SK-N-SH (cell line): ENCODE measurements around the gene MED29. TPM values are rescaled to one million over a fixed set of nuclear protein-coding genes. Genes with fewer than 3 reads are reported as not detected.

ENCODE experiments used
- CTCF ChIA-PET: fragments of 300-600, 350-600 bp; formaldehyde crosslinking; extraction: SDS; loops from one replicate; lab custom pipeline; 2021; lab: Yijun Ruan, JAX
- POLR2A ChIA-PET: fragments of 350-600 bp; sonication (Branson Sonifier 250); formaldehyde crosslinking; extraction: SDS; loops from one replicate; lab custom pipeline; 2020; ENCODE audit warnings: antibody characterized with exemption, inconsistent platforms; lab: Yijun Ruan, JAX
- DNase-seq: peaks from one replicate; pipeline ENCODE4 v3.0.0; 2012
- H2AFZ ChIP-seq: fragments of 200-600 bp; sonication (generic); 2 replicates; pipeline ENCODE4 v1.8.1; 2016; ENCODE audit warnings: antibody characterized with exemption, mild to moderate bottlenecking, low read depth
- H3F3A ChIP-seq: fragments of 200-600 bp; sonication (generic); replicated peaks from 2 replicates; pipeline ENCODE3; 2016; ENCODE audit warnings: antibody characterized with exemption, mild to moderate bottlenecking; ENCODE audit not compliant: insufficient read depth
- H3K27ac ChIP-seq, 2 experiments: fragments of 200-500 bp in 1 of 2; fragments of 200-600 bp in 1 of 2; sonication (Bioruptor generic) in 1 of 2; sonication (generic), shearing (Covaris generic) in 1 of 2; 2 replicates each; pipeline versions ENCODE4 v1.5.1 to v1.6.1; 2014 to 2016; ENCODE audit warnings: low read depth in 2 of 2, inconsistent platforms in 1 of 2, low read length in 1 of 2, mild to moderate bottlenecking in 1 of 2, mixed read lengths in 1 of 2
- H3K27me3 ChIP-seq: fragments of 200-600 bp; sonication (generic), shearing (Covaris generic); 2 replicates; pipeline ENCODE4 v1.6.1; 2016; ENCODE audit warnings: mixed run types; ENCODE audit not compliant: insufficient read depth
- H3K36me3 ChIP-seq, 2 experiments: fragments of 200-500 bp in 1 of 2; fragments of 200-600 bp in 1 of 2; sonication (Bioruptor generic) in 1 of 2; sonication (generic) in 1 of 2; replicated peaks in 1 of 2; 2 replicates each; pipeline versions ENCODE3 to v1.5.1; 2014 to 2016; ENCODE audit warnings: low read length in 1 of 2, mild to moderate bottlenecking in 1 of 2; ENCODE audit not compliant: insufficient read depth in 2 of 2, control insufficient read depth in 1 of 2
- H3K4me1 ChIP-seq, 2 experiments: fragments of 200-500 bp in 1 of 2; fragments of 200-600 bp in 1 of 2; sonication (Bioruptor generic) in 1 of 2; sonication (generic), shearing (Covaris generic) in 1 of 2; 2 replicates each; pipeline versions ENCODE4 v1.5.1 to v1.6.1; 2014 to 2016; ENCODE audit warnings: low read depth in 1 of 2, low read length in 1 of 2, mixed run types in 1 of 2; ENCODE audit not compliant: insufficient read depth in 2 of 2, control insufficient read depth in 1 of 2
- H3K4me2 ChIP-seq: fragments of 200-600 bp; sonication (generic), shearing (Covaris generic); 2 replicates; pipeline ENCODE4 v1.6.1; 2017; ENCODE audit warnings: mixed run types
- H3K4me3 ChIP-seq, 2 experiments: fragments of 200-500 bp in 1 of 2; fragments of 200-600 bp in 1 of 2; sonication (Bioruptor generic) in 1 of 2; sonication (generic), shearing (Covaris generic) in 1 of 2; 2 replicates each; pipeline versions ENCODE4 v1.5.1 to v1.8.1; 2014 to 2016; ENCODE audit warnings: low read depth in 2 of 2, inconsistent platforms in 1 of 2, low read length in 1 of 2, mild to moderate bottlenecking in 1 of 2, mixed read lengths in 1 of 2, moderate library complexity in 1 of 2
- H3K79me2 ChIP-seq: fragments of 200-600 bp; sonication (generic); 2 replicates; pipeline ENCODE4 v1.8.1; 2017; ENCODE audit warnings: mild to moderate bottlenecking; ENCODE audit not compliant: insufficient read depth
- H3K9ac ChIP-seq: fragments of 200-600 bp; sonication (generic); 2 replicates; pipeline ENCODE4 v1.6.1; 2017; ENCODE audit warnings: mixed run types
- H3K9me2 ChIP-seq: fragments of 200-600 bp; sonication (generic); 2 replicates; pipeline ENCODE4 v1.6.1; 2017; ENCODE audit warnings: mixed run types
- H3K9me3 ChIP-seq: fragments of 200-600 bp; sonication (generic); 2 replicates; pipeline ENCODE4 v1.6.1; 2017; ENCODE audit warnings: mixed run types, mild to moderate bottlenecking, moderate library complexity
- H4K20me1 ChIP-seq: fragments of 200-600 bp; sonication (generic); 2 replicates; pipeline ENCODE4 v1.6.1; 2017; ENCODE audit warnings: mild to moderate bottlenecking, mixed run types; ENCODE audit not compliant: insufficient read depth
- CHD2 ChIP-seq: fragments of 150-350 bp; IDR thresholded peaks from 2 replicates; pipeline ENCODE4 v1.6.1; 2018; ENCODE audit warnings: low read length; ENCODE audit not compliant: partially characterized antibody
- FOSL2 ChIP-seq: IDR thresholded peaks from 2 replicates; pipeline ENCODE4 v1.4.0; 2012; ENCODE audit warnings: low read depth, mild to moderate bottlenecking, moderate library complexity, borderline replicate concordance
- FOXM1 ChIP-seq: IDR thresholded peaks from 2 replicates; pipeline ENCODE4 v1.4.0; 2012; ENCODE audit warnings: low read depth, mild to moderate bottlenecking
- GATA2 ChIP-seq: sonication (generic); formaldehyde crosslinking; IDR thresholded peaks from 2 replicates; pipeline ENCODE4 v1.5.0; 2020; ENCODE audit warnings: mild to moderate bottlenecking, missing genetic modification reagents
- JUND ChIP-seq: IDR thresholded peaks from 2 replicates; pipeline ENCODE4 v1.4.0; 2012
- MEF2A ChIP-seq: IDR thresholded peaks from 2 replicates; pipeline ENCODE4 v1.4.0; 2012; ENCODE audit warnings: low read depth, borderline replicate concordance
- MXI1 ChIP-seq: IDR thresholded peaks from 2 replicates; pipeline ENCODE4 v1.6.1; 2012; ENCODE audit warnings: mild to moderate bottlenecking, low read depth, low read length, improper control_type of control experiment
- NFIC ChIP-seq: IDR thresholded peaks from 2 replicates; pipeline ENCODE4 v1.4.0; 2012; ENCODE audit warnings: borderline replicate concordance
- POLR2AphosphoS5 ChIP-seq: IDR thresholded peaks from 2 replicates; pipeline ENCODE4 v1.6.1; 2012; ENCODE audit warnings: low read depth, low read length
- RAD21 ChIP-seq: IDR thresholded peaks from 2 replicates; pipeline ENCODE4 v1.6.1; 2012; ENCODE audit warnings: mild to moderate bottlenecking, low read length
- TCF12 ChIP-seq: IDR thresholded peaks from 2 replicates; pipeline ENCODE4 v1.4.0; 2012
- WGBS: methylation state at CpG from one replicate; pipeline ENCODE4 v1.1.6; 2017; ENCODE audit warnings: low lambda C conversion rate; 5-methylcytosine and 5-hydroxymethylcytosine counted together
- polyA plus RNA-seq, 3 experiments: library from polyadenylated mRNA; depleted of rRNA; stranded (reverse); fragments of >200 nt; gene quantifications; 2 replicates each; pipeline ENCODE4 v1.2.3, GENCODE V29; 2012
- TF ChIP-seq, protein P1 (sequence below): IDR thresholded peaks from 2 replicates; pipeline ENCODE4 v1.4.0; 2012; ENCODE audit warnings: low read depth, borderline replicate concordance
- TF ChIP-seq, protein P2 (sequence below): fragments of 150-350 bp; IDR thresholded peaks from 2 replicates; pipeline ENCODE4 v1.6.1; 2016; ENCODE audit warnings: mild to moderate bottlenecking, low read depth, low read length
- TF ChIP-seq, protein P3 (sequence below): IDR thresholded peaks from 2 replicates; pipeline ENCODE4 v1.6.1; 2012; ENCODE audit warnings: mild to moderate bottlenecking, low read depth, low read length, moderate library complexity
- TF ChIP-seq, protein P4 (sequence below): IDR thresholded peaks from 2 replicates; pipeline ENCODE4 v1.4.0; 2012; ENCODE audit warnings: low read depth
- TF ChIP-seq, protein P5 (sequence below): fragments of 150-350 bp; IDR thresholded peaks from 2 replicates; pipeline ENCODE4 v1.6.1; 2017; ENCODE audit warnings: antibody characterized with exemption, low read length, low read depth, borderline replicate concordance
- TF ChIP-seq, protein P6 (sequence below): IDR thresholded peaks from 2 replicates; pipeline ENCODE4 v1.4.0; 2012; ENCODE audit warnings: low read depth, borderline replicate concordance

Gene MED29
- polyA plus RNA-seq, 1 of the 3 experiments (the other 2 are of a cell fraction), result 32.0 TPM

DNA sequence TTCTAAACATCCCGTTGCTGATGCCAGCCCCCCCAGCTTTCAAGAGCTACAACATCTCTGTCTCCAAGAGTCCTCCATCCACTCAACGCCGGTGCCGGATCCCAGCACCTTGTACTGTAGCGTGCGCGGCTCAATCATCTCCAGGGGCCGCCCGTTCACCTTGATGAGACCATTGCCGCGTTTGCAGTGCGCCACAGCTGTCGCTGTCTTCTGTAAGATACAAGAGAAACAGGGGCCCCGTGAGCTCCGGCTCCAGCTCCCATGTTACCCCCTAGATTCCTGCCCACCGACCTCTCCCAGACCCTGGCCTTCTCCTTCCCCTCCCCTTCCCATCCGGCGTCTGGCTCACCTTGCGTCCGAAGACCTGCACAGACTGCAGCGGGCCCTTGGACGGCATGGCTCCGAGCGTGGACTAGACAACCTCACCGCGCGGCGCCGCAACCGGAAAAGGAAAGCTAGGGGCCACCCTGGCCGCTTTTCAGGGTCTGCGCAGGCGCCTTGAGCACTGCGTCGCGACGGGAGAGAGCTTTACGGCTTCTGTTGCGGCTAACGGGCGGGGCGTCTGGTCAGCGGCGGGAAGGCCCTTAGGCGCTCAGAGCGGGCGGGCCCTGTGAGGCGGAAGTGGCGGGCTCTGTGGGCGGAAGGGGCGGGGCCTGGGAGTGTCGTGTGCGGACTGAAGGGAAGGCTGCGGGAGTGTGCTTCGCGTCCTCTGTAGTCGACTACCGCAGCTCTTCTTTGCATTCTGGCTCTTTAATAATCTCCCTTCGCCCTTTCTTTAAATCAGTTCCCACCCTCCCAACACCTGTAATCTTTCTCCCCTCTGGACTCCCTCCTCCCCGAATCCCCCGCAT lies 44.5 kb downstream of the MED29 start, which contains the start of gene RPS16 (continued):
- TF ChIP-seq GATA2 (CRISPR knock-in tag), result no peak
- TF ChIP-seq MEF2A, result no peak
- TF ChIP-seq JUND, result no peak
- TF ChIP-seq POLR2AphosphoS5, result peak; percentile 99
- no peak; the same call in 1 of the 2 replicates for TF ChIP-seq TCF12
- no peak for TF ChIP-seq FOSL2
- no peak for TF ChIP-seq NFIC
- TF ChIP-seq, protein P1, sequence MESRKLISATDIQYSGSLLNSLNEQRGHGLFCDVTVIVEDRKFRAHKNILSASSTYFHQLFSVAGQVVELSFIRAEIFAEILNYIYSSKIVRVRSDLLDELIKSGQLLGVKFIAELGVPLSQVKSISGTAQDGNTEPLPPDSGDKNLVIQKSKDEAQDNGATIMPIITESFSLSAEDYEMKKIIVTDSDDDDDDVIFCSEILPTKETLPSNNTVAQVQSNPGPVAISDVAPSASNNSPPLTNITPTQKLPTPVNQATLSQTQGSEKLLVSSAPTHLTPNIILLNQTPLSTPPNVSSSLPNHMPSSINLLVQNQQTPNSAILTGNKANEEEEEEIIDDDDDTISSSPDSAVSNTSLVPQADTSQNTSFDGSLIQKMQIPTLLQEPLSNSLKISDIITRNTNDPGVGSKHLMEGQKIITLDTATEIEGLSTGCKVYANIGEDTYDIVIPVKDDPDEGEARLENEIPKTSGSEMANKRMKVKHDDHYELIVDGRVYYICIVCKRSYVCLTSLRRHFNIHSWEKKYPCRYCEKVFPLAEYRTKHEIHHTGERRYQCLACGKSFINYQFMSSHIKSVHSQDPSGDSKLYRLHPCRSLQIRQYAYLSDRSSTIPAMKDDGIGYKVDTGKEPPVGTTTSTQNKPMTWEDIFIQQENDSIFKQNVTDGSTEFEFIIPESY, result no peak; the same call in 1 of the 2 replicates
- TF ChIP-seq, protein P2, sequence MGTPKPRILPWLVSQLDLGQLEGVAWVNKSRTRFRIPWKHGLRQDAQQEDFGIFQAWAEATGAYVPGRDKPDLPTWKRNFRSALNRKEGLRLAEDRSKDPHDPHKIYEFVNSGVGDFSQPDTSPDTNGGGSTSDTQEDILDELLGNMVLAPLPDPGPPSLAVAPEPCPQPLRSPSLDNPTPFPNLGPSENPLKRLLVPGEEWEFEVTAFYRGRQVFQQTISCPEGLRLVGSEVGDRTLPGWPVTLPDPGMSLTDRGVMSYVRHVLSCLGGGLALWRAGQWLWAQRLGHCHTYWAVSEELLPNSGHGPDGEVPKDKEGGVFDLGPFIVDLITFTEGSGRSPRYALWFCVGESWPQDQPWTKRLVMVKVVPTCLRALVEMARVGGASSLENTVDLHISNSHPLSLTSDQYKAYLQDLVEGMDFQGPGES, result no peak
- TF ChIP-seq CHD2, result peak; percentile 86
- TF ChIP-seq, all 33 proteins: peak for 16

DNA sequence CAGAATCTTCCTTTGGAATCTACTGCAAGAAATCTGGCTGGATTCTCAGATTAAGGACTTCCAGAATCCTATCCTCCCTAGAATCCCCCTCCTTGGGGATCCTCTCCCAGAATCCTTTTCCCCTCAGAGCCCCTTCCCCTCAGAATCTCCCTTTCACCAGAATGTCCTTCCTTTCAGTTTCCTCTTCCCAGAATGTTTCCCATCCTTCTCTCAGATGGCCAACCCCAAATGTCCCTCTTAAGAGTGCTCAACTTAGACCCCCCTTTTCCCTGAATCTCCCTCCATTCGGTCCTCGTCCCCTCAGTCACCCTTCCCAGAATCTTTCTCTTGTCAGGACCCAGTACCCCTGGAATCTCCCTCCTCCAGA lies 45.2 kb downstream of the MED29 start:
- no peaks in the 10 kb centered on the region for H3K27me3 ChIP-seq
- H3K4me2 ChIP-seq, result peak overlapping the region; percentile 92
- H4K20me1 ChIP-seq, result peaks cover 14% of the 10 kb centered on the region
- H3K4me1 ChIP-seq, result peaks cover 12 to 15% of the 10 kb centered on the region in 2 experiments; a peak in 2 of 4 replicates
- no peaks in the 10 kb centered on the region for H3K9me2 ChIP-seq
- peaks cover 21 to 33% of the 10 kb centered on the region in 2 experiments for H3K36me3 ChIP-seq
- H3F3A ChIP-seq, result peaks cover 36% of the 10 kb centered on the region
- CTCF ChIA-PET, result interaction anchor here (0.7 to 3.4 kb wide), 9 partner anchors 9 to 115 kb away, joined by 3 to 18 read pairs (median 4); partner anchors contain the start of genes EID2, EID2B, PAF1 and PLEKHG2
- peak overlapping the region; percentile 85 to 92; a peak in 3 of 4 replicates for H3K27ac ChIP-seq
- H3K9me3 ChIP-seq, result no peaks in the 10 kb centered on the region
- DNase-seq, result no peak
- H3K4me3 ChIP-seq, result peak overlapping the region; percentile 67 to 68
- H2AFZ ChIP-seq, result no peak overlapping the region; the same call in 1 of the 2 replicates
- peak overlapping the region; percentile 87 for H3K9ac ChIP-seq
- 5% methylated on average over 2 of the region's 2 CpGs for WGBS
- POLR2A ChIA-PET, result interaction anchor here (0.6 to 1.7 kb wide), 22 partner anchors 9 to 1062 kb away, joined by 3 to 39 read pairs (median 7); partner anchors contain the start of genes EID2B, FBL, MED29 and PAF1
- H3K79me2 ChIP-seq, result peaks cover 25% of the 10 kb centered on the region
- TF ChIP-seq FOXM1, result no peak
- TF ChIP-seq, protein P3, sequence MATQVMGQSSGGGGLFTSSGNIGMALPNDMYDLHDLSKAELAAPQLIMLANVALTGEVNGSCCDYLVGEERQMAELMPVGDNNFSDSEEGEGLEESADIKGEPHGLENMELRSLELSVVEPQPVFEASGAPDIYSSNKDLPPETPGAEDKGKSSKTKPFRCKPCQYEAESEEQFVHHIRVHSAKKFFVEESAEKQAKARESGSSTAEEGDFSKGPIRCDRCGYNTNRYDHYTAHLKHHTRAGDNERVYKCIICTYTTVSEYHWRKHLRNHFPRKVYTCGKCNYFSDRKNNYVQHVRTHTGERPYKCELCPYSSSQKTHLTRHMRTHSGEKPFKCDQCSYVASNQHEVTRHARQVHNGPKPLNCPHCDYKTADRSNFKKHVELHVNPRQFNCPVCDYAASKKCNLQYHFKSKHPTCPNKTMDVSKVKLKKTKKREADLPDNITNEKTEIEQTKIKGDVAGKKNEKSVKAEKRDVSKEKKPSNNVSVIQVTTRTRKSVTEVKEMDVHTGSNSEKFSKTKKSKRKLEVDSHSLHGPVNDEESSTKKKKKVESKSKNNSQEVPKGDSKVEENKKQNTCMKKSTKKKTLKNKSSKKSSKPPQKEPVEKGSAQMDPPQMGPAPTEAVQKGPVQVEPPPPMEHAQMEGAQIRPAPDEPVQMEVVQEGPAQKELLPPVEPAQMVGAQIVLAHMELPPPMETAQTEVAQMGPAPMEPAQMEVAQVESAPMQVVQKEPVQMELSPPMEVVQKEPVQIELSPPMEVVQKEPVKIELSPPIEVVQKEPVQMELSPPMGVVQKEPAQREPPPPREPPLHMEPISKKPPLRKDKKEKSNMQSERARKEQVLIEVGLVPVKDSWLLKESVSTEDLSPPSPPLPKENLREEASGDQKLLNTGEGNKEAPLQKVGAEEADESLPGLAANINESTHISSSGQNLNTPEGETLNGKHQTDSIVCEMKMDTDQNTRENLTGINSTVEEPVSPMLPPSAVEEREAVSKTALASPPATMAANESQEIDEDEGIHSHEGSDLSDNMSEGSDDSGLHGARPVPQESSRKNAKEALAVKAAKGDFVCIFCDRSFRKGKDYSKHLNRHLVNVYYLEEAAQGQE, result no peak
- TF ChIP-seq, protein P4, sequence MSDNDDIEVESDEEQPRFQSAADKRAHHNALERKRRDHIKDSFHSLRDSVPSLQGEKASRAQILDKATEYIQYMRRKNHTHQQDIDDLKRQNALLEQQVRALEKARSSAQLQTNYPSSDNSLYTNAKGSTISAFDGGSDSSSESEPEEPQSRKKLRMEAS, result no peak
- TF ChIP-seq, protein P5, sequence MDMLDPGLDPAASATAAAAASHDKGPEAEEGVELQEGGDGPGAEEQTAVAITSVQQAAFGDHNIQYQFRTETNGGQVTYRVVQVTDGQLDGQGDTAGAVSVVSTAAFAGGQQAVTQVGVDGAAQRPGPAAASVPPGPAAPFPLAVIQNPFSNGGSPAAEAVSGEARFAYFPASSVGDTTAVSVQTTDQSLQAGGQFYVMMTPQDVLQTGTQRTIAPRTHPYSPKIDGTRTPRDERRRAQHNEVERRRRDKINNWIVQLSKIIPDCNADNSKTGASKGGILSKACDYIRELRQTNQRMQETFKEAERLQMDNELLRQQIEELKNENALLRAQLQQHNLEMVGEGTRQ, result no peak
- TF ChIP-seq POLR2AphosphoS5, result no peak
- no peak for TF ChIP-seq RAD21
- TF ChIP-seq, protein P1, result no peak
- no peak for TF ChIP-seq MXI1
- TF ChIP-seq, protein P6, sequence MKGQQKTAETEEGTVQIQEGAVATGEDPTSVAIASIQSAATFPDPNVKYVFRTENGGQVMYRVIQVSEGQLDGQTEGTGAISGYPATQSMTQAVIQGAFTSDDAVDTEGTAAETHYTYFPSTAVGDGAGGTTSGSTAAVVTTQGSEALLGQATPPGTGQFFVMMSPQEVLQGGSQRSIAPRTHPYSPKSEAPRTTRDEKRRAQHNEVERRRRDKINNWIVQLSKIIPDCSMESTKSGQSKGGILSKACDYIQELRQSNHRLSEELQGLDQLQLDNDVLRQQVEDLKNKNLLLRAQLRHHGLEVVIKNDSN, result no peak
- no peak for TF ChIP-seq FOSL2
